GM10266 (cell line): ENCODE data around the gene ZNF48.
A peak's percentile ranks its signal among the peaks of the same experiment; 100 is the strongest.

Experiments
- DNase-seq: peaks from one replicate; pipeline ENCODE4 v3.0.0; 2012; ENCODE audit errors: extremely low spot score
- TF ChIP-seq, protein P1 (sequence below): IDR thresholded peaks from 2 replicates; pipeline ENCODE4 v1.5.1; 2012; ENCODE audit warnings: mild to moderate bottlenecking, low read depth; ENCODE audit not compliant: control insufficient read depth, insufficient read depth; ENCODE audit errors: missing control alignments

ZNF48 gene

DNA sequence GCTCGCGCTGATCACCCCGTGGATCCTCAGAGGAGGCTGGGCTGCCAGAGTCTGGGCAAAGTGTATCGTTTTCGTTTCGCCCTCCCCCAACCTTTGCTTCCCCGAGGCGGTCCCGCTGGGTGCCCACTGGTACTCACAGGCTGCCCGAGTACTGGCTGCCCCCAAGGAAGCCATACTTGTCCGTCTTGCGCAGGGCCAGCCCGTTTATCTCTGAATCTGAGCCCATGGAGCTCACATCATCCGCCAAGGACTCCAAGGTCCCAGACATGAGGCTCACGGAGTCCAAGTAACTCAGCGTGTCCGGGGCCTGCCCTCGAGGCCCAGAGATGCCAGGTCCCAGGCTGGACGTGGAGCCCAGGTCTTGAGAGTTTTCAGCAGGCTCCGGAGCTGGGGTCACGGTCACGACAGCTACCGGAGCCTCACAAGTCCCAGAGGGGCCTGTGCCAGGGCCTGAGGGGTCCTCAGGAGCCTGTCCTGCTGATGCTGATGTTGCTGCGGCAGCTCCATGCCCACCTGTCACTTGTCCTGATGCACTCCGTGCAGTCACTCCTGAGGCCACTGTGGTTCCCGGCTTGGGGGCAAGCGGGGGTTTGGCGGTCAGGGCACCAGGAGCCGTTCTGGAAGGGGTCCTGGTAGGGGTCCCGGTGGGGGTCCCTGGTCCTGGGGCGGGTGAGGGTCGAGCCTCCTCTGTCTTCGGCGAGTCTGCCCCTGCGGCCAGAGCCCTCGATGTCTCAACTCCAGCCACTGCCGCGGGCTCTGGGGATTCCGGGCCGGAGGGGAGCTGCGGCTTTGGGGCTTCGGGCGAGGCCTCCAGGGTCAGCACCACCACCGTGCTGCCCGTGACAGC lies 25.9 kb upstream of the ZNF48 start:
- TF ChIP-seq, protein P1, sequence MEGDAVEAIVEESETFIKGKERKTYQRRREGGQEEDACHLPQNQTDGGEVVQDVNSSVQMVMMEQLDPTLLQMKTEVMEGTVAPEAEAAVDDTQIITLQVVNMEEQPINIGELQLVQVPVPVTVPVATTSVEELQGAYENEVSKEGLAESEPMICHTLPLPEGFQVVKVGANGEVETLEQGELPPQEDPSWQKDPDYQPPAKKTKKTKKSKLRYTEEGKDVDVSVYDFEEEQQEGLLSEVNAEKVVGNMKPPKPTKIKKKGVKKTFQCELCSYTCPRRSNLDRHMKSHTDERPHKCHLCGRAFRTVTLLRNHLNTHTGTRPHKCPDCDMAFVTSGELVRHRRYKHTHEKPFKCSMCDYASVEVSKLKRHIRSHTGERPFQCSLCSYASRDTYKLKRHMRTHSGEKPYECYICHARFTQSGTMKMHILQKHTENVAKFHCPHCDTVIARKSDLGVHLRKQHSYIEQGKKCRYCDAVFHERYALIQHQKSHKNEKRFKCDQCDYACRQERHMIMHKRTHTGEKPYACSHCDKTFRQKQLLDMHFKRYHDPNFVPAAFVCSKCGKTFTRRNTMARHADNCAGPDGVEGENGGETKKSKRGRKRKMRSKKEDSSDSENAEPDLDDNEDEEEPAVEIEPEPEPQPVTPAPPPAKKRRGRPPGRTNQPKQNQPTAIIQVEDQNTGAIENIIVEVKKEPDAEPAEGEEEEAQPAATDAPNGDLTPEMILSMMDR: no peak
- DNase-seq: no peak

DNA sequence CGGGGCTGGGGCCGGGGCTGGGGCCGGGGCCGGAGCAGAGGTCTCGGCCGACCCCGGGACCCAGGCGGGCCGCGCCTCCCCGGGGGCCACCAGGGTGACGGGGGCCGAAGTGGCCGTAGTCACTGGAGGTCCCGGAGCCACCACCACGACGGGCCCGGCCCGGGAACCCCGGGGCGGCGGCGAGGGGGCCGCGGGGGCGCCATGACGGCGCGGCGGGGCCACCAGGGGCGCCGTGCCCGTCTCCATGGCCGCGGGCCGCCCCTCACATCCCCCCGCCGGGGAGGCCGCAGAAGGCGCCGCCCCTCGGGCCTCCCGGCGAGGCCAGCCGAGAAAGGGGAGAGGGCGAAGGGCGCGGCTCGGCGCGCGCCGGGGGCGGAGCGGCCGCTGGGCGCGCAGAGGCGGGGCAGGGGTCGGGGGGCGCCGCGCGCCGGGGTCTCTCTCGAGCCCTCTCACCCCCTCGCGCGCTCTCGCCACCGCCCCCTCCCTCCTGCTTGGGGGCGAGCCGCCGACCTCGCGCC lies 25.2 kb upstream of the ZNF48 start:
- TF ChIP-seq, protein P1: peak; percentile 10
- no peak for DNase-seq

DNA sequence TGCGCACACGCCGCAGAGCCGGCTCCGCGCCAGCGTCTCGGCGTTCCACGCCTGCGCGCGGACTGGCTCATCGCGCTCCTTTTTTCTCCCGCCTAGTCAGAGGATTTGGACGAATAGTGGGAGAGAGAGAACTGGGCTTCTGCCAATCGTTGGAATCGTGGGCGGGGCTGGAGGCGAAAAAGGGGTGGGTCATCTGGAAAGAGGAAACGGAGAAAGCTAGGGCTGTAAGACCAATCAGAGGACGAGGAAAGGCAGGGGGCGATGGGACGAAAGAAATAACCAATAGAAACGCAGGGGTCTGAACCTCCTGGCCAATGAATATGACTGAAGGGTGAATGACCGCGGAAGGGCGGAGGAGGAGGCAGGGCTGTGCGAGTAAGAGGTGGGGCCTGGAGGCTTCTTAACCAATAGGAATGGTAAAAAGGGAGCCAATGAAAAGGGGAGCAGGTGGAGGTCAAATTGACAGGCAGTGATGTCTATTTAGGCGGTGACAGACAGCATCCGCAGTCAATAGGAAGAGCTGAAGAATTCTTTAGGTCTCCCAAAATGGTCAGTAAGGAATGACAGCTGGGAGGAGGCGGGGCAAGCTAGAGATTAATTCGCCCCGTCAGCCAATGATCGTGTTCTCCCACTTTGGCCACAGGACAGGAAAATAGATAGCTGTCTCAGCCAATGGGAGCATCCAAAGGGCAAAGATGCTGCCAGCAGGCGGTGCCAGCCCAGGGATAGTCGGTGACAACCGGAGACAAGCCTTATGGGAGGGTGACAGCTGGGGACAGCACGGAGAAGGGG lies 24.6 kb upstream of the ZNF48 start, which contains the start of gene TBC1D10B:
Gene TBC1D10B, minus strand, starts transcription at position 39 of the 792 bp plus-strand sequence. CDS start 311 bp downstream, outside the sequence.
- peak; percentile 98 for DNase-seq
- TF ChIP-seq, protein P1: no peak

DNA sequence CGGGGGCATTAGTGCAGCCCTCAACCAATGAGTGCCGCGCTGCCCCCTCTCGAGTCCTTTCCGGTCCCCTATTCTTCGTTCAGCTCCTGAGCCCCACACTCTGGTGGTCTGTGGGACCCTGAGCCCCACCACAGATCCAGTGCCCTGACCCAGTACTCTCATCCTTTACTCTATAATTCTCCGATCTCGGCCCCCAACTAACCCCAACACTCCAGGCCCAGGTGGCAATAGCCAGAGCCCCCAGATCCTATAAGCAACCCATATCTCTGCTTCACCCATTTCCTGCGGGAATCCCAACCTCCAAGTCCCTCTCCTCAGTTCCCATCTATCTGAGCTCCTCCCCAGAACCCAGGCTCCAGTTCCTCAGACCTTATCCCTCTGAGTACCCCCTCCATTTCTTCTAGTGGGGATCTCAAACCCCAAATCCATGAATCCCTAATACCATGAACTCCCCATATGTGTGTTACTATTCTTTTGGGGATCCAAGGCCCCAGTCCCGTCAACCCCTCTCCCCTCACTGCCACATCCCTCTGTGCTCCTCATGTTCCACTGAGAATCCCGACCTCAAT lies 23.9 kb upstream of the ZNF48 start:
- no peak for DNase-seq
- TF ChIP-seq, protein P1: peak; percentile 21

DNA sequence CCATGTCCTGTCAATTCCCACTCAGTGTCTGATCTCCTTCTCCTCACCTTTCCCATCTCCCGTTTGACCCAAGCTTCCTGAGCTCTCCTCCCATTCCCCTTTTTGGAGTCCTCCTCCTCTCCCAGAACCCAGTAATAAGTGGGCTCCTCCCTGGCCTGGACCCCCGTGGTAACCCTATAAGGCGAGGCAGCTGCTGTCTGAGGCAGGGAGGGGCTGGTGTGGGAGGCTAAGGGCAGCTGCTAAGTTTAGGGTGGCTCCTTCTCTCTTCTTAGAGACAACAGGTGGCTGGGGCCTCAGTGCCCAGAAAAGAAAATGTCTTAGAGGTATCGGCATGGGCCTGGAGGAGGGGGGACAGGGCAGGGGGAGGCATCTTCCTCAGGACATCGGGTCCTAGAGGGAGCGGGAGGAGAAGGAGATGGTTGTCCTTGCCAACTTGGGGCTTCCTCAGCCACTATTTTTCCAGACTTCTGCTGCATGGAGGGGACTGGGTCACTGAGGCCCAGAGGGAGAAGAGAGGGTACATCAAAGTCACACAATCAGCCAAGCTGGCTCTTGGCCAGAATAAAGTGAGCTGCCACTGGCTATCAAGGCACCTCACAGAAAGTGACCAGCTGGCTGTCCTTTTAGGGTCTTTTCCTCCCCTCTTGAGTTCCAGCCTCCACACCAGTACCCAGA lies 23.0 kb upstream of the ZNF48 start:
- TF ChIP-seq, protein P1: no peak
- DNase-seq: no peak

DNA sequence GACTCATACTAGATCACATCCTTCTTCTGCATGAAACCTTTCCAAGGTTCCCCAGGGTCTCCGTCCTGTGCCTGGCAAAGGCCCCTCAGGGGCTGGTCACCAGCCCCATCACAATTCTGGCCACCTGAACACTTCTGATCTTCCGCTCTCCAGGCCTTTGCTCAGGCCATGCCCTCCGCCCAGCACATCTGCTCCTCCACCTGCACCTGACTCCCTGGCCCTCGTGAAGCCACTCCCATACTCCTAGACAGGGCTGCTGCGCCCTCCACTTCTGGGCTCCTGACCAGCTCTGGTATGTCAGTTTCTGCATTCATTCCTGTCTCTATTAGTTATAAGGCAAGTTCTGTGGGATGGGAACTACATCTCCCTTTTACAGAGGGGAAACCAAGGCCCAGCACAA lies 22.5 kb upstream of the ZNF48 start:
- DNase-seq: no peak
- TF ChIP-seq, protein P1: no peak
